HG02623 (cell line): ENCODE results near the gene COX6B1.
"Not testable (repeated sequence)": the region's sequence is repeated elsewhere in the genome, so short reads cannot be mapped to it uniquely, and the experiment has no call there.

Experiments used
- ATAC-seq: cut with Tn5 transposase; IDR thresholded peaks from one replicate; pipeline ENCODE4 v1.9.1; 2021; ENCODE audit warnings: moderate library complexity; ENCODE audit not compliant: unreplicated experiment

The COX6B1 gene

GRCh38 chr19:35648017-35648961 lies at the start of gene COX6B1:
Gene COX6B1, plus strand, starts transcription at chr19:35648323. Its CDS starts 2,921 bp downstream, at chr19:35651244.
- peak; percentile 60 for ATAC-seq

- ATAC-seq, result no peak
Measured at GRCh38 chr19:35601971-35602370, 46.2 kb upstream of the COX6B1 start.

GRCh38 chr19:35604436-35604835 lies 43.7 kb upstream of the COX6B1 start:
- ATAC-seq, result not testable (repeated sequence)

GRCh38 chr19:35607170-35607569 lies 41.0 kb upstream of the COX6B1 start:
- ATAC-seq, result not testable (repeated sequence)

- no peak for ATAC-seq
Measured at GRCh38 chr19:35607661-35608060, 40.5 kb upstream of the COX6B1 start.

- no peak for ATAC-seq
Measured at GRCh38 chr19:35608251-35608650, 39.9 kb upstream of the COX6B1 start.

- ATAC-seq, result no peak
Measured at GRCh38 chr19:35609851-35610353, 38.2 kb upstream of the COX6B1 start.

GRCh38 chr19:35612224-35612558 lies 35.9 kb upstream of the COX6B1 start:
- no peak for ATAC-seq

- peak; percentile 68 for ATAC-seq
Measured at GRCh38 chr19:35612559-35613321, 35.4 kb upstream of the COX6B1 start, which contains the start of gene HAUS5. Gene HAUS5, plus strand, starts transcription at chr19:35612735. Its CDS starts 60 bp downstream, at chr19:35612795.

- no peak for ATAC-seq
Measured at GRCh38 chr19:35613574-35613973, 34.5 kb upstream of the COX6B1 start.

- ATAC-seq, result no peak
Measured at GRCh38 chr19:35615036-35615435, 33.1 kb upstream of the COX6B1 start.

- no peak for ATAC-seq
Measured at GRCh38 chr19:35618857-35619256, 29.3 kb upstream of the COX6B1 start.

- ATAC-seq, result no peak
Measured at GRCh38 chr19:35619290-35619923, 28.7 kb upstream of the COX6B1 start.

GRCh38 chr19:35620001-35620400 lies 28.1 kb upstream of the COX6B1 start:
- no peak for ATAC-seq

GRCh38 chr19:35621708-35622107 lies 26.4 kb upstream of the COX6B1 start:
- ATAC-seq, result no peak

GRCh38 chr19:35622750-35623149 lies 25.4 kb upstream of the COX6B1 start:
- no peak for ATAC-seq

GRCh38 chr19:35623327-35624010 lies 24.7 kb upstream of the COX6B1 start:
- ATAC-seq, result no peak

GRCh38 chr19:35628264-35628564 lies 19.9 kb upstream of the COX6B1 start:
- ATAC-seq, result no peak

- peak; percentile 93 for ATAC-seq
Measured at GRCh38 chr19:35628565-35629331, 19.4 kb upstream of the COX6B1 start, which contains the start of gene RBM42. Gene RBM42, plus strand, starts transcription at chr19:35629036. Its CDS starts 118 bp downstream, at chr19:35629154.

GRCh38 chr19:35629332-35629633 lies 18.8 kb upstream of the COX6B1 start:
- no peak for ATAC-seq
